Endothelial cell of umbilical vein (primary cell): Measurements from ENCODE around the gene ADGRD1. TPM values are rescaled to one million over a fixed set of nuclear protein-coding genes. Genes with fewer than 3 reads are reported as not detected.
"Not testable (repeated sequence)": the region's sequence is repeated elsewhere in the genome, so short reads cannot be mapped to it uniquely, and the experiment has no call there.

Experiments used
- BruUV-seq: library from RNA; stranded (reverse); fragments of 400-500 nt; replicated peaks from 2 replicates; lab custom pipeline; 2021; lab: Mats Ljungman, UMichigan
- CTCF ChIA-PET: fragments of 300-600, 350-600 bp; sonication (Branson Sonifier 250); formaldehyde crosslinking; loops from one replicate; lab custom pipeline; 2021; ENCODE audit warnings: antibody characterized with exemption, inconsistent platforms; lab: Charles Lee
- POLR2A ChIA-PET: fragments of 300-600, 350-600 bp; sonication (Branson Sonifier 250); formaldehyde crosslinking; loops from one replicate; lab custom pipeline; 2021; ENCODE audit warnings: antibody characterized with exemption, inconsistent platforms; lab: Charles Lee
- DNase-seq: peaks from one replicate; pipeline ENCODE4 v3.0.0-alpha.2; 2011; ENCODE audit warnings: low read depth, low spot score
- FAIRE-seq: peaks from 2 replicates; lab custom pipeline; 2011; peaks lifted over from hg19 to GRCh38; lab: Jason Lieb, UNC
- H2AFZ ChIP-seq: 2 replicates; pipeline ENCODE4 v1.6.0; 2012; ENCODE audit warnings: low read depth, low read length, control low read depth, inconsistent platforms
- H3K27ac ChIP-seq: 2 replicates; pipeline ENCODE4 v1.5.1; 2011; ENCODE audit warnings: low read depth, mild to moderate bottlenecking, control low read depth, low read length, moderate library complexity; ENCODE audit not compliant: insufficient read depth
- H3K27me3 ChIP-seq, 2 experiments: 2 replicates each; pipeline versions ENCODE4 v1.6.0 to v1.6.1; 2011; ENCODE audit warnings: low read length in 2 of 2, mixed read lengths in 1 of 2; ENCODE audit not compliant: control insufficient read depth in 2 of 2, insufficient read depth in 2 of 2
- H3K36me3 ChIP-seq, 2 experiments: 2 replicates in 1 of 2; 3 replicates in 1 of 2; pipeline ENCODE4 v1.5.1; 2011; ENCODE audit warnings: low read length in 2 of 2, mild to moderate bottlenecking in 1 of 2, moderate library complexity in 1 of 2; ENCODE audit not compliant: control insufficient read depth in 2 of 2, insufficient read depth in 2 of 2; ENCODE audit errors: extremely low read depth in 1 of 2
- H3K4me1 ChIP-seq: 3 replicates; pipeline ENCODE4 v1.5.1; 2011; ENCODE audit warnings: mild to moderate bottlenecking, low read length; ENCODE audit not compliant: control insufficient read depth, insufficient read depth; ENCODE audit errors: extremely low read depth
- H3K4me2 ChIP-seq: 2 replicates; pipeline ENCODE4 v1.6.1; 2011; ENCODE audit warnings: low read length, control low read depth, mixed read lengths; ENCODE audit not compliant: insufficient read depth
- H3K4me3 ChIP-seq, 3 experiments: fragments of 200-600 bp in 1 of 3; sonication (generic), shearing (Covaris generic) in 1 of 3; replicated peaks in 1 of 3; 2 replicates each; pipeline ENCODE4 v1.5.1; 2011 to 2016; ENCODE audit warnings: control low read depth in 3 of 3, low read length in 3 of 3, mild to moderate bottlenecking in 2 of 3, inconsistent platforms in 1 of 3, low read depth in 1 of 3, moderate library complexity in 1 of 3; ENCODE audit not compliant: insufficient read depth in 1 of 3
- H3K79me2 ChIP-seq: 2 replicates; pipeline ENCODE4 v1.6.0; 2012; ENCODE audit warnings: low read length, inconsistent platforms; ENCODE audit not compliant: control insufficient read depth, insufficient read depth
- H3K9ac ChIP-seq: replicated peaks from 2 replicates; pipeline ENCODE3; 2011; ENCODE audit warnings: low read length, control low read depth; ENCODE audit not compliant: insufficient read depth; ENCODE audit errors: extremely low read depth
- H3K9me1 ChIP-seq: replicated peaks from 3 replicates; pipeline ENCODE4 v1.6.0; 2011; ENCODE audit warnings: mild to moderate bottlenecking, low read length; ENCODE audit not compliant: control insufficient read depth, insufficient read depth; ENCODE audit errors: extremely low read depth
- H3K9me3 ChIP-seq: replicated peaks from 2 replicates; pipeline ENCODE4 v1.5.1; 2012; ENCODE audit warnings: low read length, inconsistent platforms; ENCODE audit not compliant: control insufficient read depth, insufficient read depth
- H4K20me1 ChIP-seq: replicated peaks from 2 replicates; pipeline ENCODE3; 2011; ENCODE audit warnings: mild to moderate bottlenecking, low read length; ENCODE audit not compliant: control insufficient read depth, insufficient read depth; ENCODE audit errors: extremely low read depth
- EZH2 ChIP-seq: IDR thresholded peaks from 2 replicates; pipeline ENCODE4 v1.6.1; 2012; ENCODE audit warnings: borderline replicate concordance, low read depth, mild to moderate bottlenecking, moderate library complexity, low read length, inconsistent platforms; ENCODE audit not compliant: severe bottlenecking
- FOS ChIP-seq: IDR thresholded peaks from 2 replicates; pipeline ENCODE4 v1.6.1; 2011; ENCODE audit warnings: mild to moderate bottlenecking, low read length, moderate library complexity, borderline replicate concordance; ENCODE audit not compliant: insufficient read depth
- GATA2 ChIP-seq: IDR thresholded peaks from 2 replicates; pipeline ENCODE4 v1.7.0; 2011; ENCODE audit warnings: low read depth, mild to moderate bottlenecking, moderate library complexity, mixed read lengths, low read length; ENCODE audit not compliant: insufficient read length, insufficient read depth
- JUN ChIP-seq: IDR thresholded peaks from 2 replicates; pipeline ENCODE4 v1.6.1; 2011; ENCODE audit warnings: borderline replicate concordance, low read depth; ENCODE audit not compliant: insufficient read length, insufficient read depth
- MAX ChIP-seq: IDR thresholded peaks from 2 replicates; pipeline ENCODE4 v1.6.1; 2011; ENCODE audit not compliant: insufficient read depth, insufficient read length
- MYC ChIP-seq: IDR thresholded peaks from one replicate; pipeline ENCODE4 v1.6.1; 2011; ENCODE audit warnings: mild to moderate bottlenecking, low read depth, low read length
- POLR2A ChIP-seq: IDR thresholded peaks from 2 replicates; pipeline ENCODE4 v1.6.1; 2012; ENCODE audit warnings: low read depth, mild to moderate bottlenecking, control low read depth, low read length
- POLR2AphosphoS5 ChIP-seq: IDR thresholded peaks from 2 replicates; pipeline ENCODE4 v1.6.1; 2012; ENCODE audit warnings: low read depth, mild to moderate bottlenecking, control low read depth, low read length, moderate library complexity; ENCODE audit not compliant: insufficient read depth
- dilution Hi-C: fragments of 300-500 bp; cut with MboI; formaldehyde crosslinking; loops from one replicate; pipeline ENCODE4 v1.15.0; 2019; ENCODE audit warnings: low sequenced_read_pairs; ENCODE audit not compliant: extremely low pct_ligation_motif_present
- intact Hi-C: fragments of 100-400 bp; cut with micrococcal nuclease; formaldehyde crosslinking; loops from one replicate; pipeline ENCODE4 v1.10.0; 2022
- polyA plus RNA-seq, 4 experiments: library from polyadenylated mRNA; depleted of rRNA in 3 of 4; stranded (reverse) in 3 of 4; unstranded in 1 of 4; fragments of >200 nt; gene quantifications; 2 replicates each; pipeline versions ENCODE4 v1.2.1 to v1.2.3, GENCODE V29; 2011 to 2012; ENCODE audit warnings: missing spikeins in 1 of 4
- total RNA-seq: library from RNA; stranded (reverse); gene quantifications from 2 replicates; pipeline ENCODE4 v1.2.3, GENCODE V29; 2021
- TF ChIP-seq, protein P1 (sequence below), 2 donors: IDR thresholded peaks; 1 replicate in 1 of 2; 2 replicates in 1 of 2; pipeline ENCODE4 v1.5.1; 2011; ENCODE audit warnings: low read length in 2 of 2, mild to moderate bottlenecking in 2 of 2, moderate library complexity in 2 of 2, control low read depth in 1 of 2, inconsistent platforms in 1 of 2, low read depth in 1 of 2; ENCODE audit not compliant: insufficient read depth in 1 of 2; ENCODE audit errors: extremely low read depth in 1 of 2

Gene ADGRD1
- total and polyA plus RNA-seq, 2 donors (not counting 3 experiments of a cell fraction or from before 2014, with no cell fraction given), result 0.07 TPM; not detected in 1

GRCh38 chr12:130937063-130937462, 16.6 kb upstream of the ADGRD1 start:
- no peaks in the 10 kb centered on the region for H3K79me2 ChIP-seq
- H3K36me3 ChIP-seq, result no peaks in the 10 kb centered on the region
- no peak overlapping the region for H2AFZ ChIP-seq
- H3K4me1 ChIP-seq, result no peaks in the 10 kb centered on the region
- no peaks in the 10 kb centered on the region for H3K9me1 ChIP-seq
- H4K20me1 ChIP-seq, result no peaks in the 10 kb centered on the region
- ChIA-PET POLR2A (no interaction called here), CTCF (no interaction called here)
- BruUV-seq, result no TSS peak
- H3K4me3 ChIP-seq, result no peak overlapping the region
- dilution Hi-C loops, result no loop called here
- H3K9ac ChIP-seq, result no peak overlapping the region
- DNase-seq (no peak), FAIRE-seq (no peak)
- H3K27ac ChIP-seq, result no peak overlapping the region
- no peaks in the 10 kb centered on the region for H3K27me3 ChIP-seq
- H3K9me3 ChIP-seq, result no peaks in the 10 kb centered on the region
- intact Hi-C loops, result no loop called here
- no peak overlapping the region for H3K4me2 ChIP-seq
- TF ChIP-seq MAX, result no peak
- no peak for TF ChIP-seq JUN
- TF ChIP-seq EZH2, result no peak
- TF ChIP-seq FOS, result no peak
- TF ChIP-seq, protein P1, sequence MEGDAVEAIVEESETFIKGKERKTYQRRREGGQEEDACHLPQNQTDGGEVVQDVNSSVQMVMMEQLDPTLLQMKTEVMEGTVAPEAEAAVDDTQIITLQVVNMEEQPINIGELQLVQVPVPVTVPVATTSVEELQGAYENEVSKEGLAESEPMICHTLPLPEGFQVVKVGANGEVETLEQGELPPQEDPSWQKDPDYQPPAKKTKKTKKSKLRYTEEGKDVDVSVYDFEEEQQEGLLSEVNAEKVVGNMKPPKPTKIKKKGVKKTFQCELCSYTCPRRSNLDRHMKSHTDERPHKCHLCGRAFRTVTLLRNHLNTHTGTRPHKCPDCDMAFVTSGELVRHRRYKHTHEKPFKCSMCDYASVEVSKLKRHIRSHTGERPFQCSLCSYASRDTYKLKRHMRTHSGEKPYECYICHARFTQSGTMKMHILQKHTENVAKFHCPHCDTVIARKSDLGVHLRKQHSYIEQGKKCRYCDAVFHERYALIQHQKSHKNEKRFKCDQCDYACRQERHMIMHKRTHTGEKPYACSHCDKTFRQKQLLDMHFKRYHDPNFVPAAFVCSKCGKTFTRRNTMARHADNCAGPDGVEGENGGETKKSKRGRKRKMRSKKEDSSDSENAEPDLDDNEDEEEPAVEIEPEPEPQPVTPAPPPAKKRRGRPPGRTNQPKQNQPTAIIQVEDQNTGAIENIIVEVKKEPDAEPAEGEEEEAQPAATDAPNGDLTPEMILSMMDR (IDR thresholded peaks at IDR 0.05; ENCODE audit: extremely low read depth in 1 of 2, insufficient read depth in 1 of 2, low read depth in 1 of 2, low read length in 2 of 2), result no peak
- TF ChIP-seq MYC, result no peak
- TF ChIP-seq GATA2, result no peak
- no peak for TF ChIP-seq POLR2AphosphoS5
- TF ChIP-seq POLR2A, result no peak

- FAIRE-seq, H3K9me3 ChIP-seq, POLR2A ChIA-PET, DNase-seq, H3K27me3 ChIP-seq, H3K9me1 ChIP-seq, intact Hi-C loops, H3K36me3 ChIP-seq, H3K79me2 ChIP-seq, dilution Hi-C loops, H2AFZ ChIP-seq, H3K4me2 ChIP-seq, CTCF ChIA-PET, H3K9ac ChIP-seq, BruUV-seq, H3K4me3 ChIP-seq, H3K27ac ChIP-seq, H4K20me1 ChIP-seq, H3K4me1 ChIP-seq: not testable (repeated sequence)
Observed at GRCh38 chr12:130937546-130937945, 16.2 kb upstream of the ADGRD1 start.
